Measurements from ENCODE around the gene SAMD4A.

SAMD4A gene

DNA sequence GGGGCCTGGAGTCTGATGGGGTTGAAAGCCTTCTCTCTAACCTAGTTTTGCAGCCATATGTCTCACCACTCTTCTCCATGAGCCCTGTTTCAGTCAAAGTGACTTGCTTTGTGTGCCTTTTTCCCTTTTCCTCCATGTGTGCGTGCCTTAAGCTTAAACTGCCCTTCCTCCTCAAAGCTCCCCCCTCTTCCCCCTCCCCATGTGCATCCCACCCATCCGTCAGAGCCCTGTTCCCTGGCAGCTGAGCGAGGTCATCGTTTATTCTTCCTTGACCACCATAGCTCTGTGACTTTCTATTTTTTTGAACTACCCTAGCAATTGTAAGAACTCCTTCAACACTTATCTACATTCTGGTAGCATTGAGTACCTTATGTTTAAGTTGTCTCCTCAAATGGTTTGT is 24.9 kb downstream of the SAMD4A start:
- TF ChIP-seq, protein P1, sequence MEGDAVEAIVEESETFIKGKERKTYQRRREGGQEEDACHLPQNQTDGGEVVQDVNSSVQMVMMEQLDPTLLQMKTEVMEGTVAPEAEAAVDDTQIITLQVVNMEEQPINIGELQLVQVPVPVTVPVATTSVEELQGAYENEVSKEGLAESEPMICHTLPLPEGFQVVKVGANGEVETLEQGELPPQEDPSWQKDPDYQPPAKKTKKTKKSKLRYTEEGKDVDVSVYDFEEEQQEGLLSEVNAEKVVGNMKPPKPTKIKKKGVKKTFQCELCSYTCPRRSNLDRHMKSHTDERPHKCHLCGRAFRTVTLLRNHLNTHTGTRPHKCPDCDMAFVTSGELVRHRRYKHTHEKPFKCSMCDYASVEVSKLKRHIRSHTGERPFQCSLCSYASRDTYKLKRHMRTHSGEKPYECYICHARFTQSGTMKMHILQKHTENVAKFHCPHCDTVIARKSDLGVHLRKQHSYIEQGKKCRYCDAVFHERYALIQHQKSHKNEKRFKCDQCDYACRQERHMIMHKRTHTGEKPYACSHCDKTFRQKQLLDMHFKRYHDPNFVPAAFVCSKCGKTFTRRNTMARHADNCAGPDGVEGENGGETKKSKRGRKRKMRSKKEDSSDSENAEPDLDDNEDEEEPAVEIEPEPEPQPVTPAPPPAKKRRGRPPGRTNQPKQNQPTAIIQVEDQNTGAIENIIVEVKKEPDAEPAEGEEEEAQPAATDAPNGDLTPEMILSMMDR (IDR thresholded peaks at IDR 0.05; ENCODE audit: low read depth, low read length) = no peak
- H3K4me3 ChIP-seq (ENCODE audit: low read depth, low read length) = no peak overlapping the region
- H3K9me3 ChIP-seq = no peaks in the 10 kb centered on the region
- H3K27me3 ChIP-seq = peaks cover 11% of the 10 kb centered on the region
- H3K36me3 ChIP-seq = no peaks in the 10 kb centered on the region
- no peak for DNase-seq
- no peaks in the 10 kb centered on the region for H3K4me1 ChIP-seq

DNA sequence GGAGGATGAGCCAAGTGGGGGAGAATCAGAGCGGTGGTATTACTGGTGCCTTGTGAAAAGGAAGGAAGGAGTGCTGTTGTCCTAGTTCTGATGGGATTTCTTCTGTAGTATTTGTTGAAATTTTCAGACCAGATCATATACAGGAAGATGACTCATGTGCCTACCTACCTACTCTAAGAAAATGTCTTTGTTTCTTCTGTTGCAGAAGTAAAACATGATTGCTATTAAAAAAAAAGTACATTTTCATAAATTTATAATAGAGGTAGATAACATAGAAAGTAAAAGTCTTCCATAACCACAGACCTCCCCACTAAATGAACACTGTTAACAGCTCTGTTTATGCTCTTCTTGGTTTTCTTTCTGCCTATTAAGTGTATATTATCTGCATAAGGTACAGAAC is 26.9 kb downstream of the SAMD4A start:
- Histone ChIP-seq H3K36me3 (no peaks in the 10 kb centered on the region), H3K4me3 (ENCODE audit: low read depth, low read length) (no peak overlapping the region)

DNA sequence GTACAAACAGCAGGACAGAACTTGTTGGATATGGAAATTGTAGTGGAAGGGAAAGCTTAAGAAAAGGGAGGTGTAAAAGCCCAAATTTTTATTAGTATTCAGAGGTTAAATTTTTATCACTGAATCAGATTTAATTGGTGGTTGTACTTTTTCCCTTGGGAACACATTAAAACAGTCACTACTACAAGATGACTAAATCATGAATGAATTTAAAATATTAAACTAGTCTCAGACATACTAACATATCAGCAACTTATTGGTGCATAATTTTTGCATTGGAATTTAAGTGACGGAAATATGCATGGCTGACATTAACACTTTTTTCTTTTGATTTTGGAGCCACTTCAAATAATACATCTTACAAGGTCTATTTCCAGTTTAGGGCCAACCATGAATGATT is 27.6 kb downstream of the SAMD4A start:
- no peak for DNase-seq
- TF ChIP-seq, protein P1 (IDR thresholded peaks at IDR 0.05; ENCODE audit: low read depth, low read length) = no peak
- H3K27me3 ChIP-seq = peaks cover 11% of the 10 kb centered on the region

More for the DNA sequence above, 26.9 kb downstream of the SAMD4A start:
- Histone ChIP-seq H3K9me3 (no peaks in the 10 kb centered on the region), H3K27me3 (peaks cover 11% of the 10 kb centered on the region), H3K4me1 (no peaks in the 10 kb centered on the region)
- TF ChIP-seq, protein P1 (IDR thresholded peaks at IDR 0.05; ENCODE audit: low read depth, low read length) = no peak
- DNase-seq = no peak

DNA sequence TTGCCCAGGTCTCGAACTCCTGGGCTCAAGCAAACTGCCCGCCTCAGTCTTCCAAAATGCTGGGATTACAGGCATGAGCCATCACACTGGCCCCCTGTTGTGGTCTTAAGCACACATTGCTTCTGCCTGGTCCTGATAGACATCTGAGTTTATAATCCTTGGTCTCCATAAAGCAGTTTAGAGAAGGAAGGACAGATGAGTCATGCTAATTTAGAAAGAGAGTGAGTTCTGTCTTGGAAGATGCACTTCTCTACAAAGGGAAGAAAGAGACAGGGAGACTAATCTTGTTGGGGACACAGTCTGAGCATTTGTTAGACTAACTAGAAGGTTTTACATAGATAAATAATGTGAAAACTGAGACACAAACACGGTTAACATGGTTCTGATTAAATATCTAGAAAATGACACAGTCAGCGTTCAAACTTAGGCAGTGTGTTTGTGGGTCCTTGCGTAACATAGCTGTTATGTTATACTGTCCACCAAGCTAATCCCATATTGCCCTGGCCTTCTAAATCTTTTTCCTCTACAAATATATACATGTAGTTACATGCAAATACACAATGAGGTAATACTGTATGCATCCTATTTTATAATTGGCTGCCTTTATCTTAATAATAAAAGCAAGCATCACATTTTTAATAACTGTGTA is 31.0 kb downstream of the SAMD4A start:
- peaks cover 15% of the 10 kb centered on the region for H3K27me3 ChIP-seq
- no peaks in the 10 kb centered on the region for H3K9me3 ChIP-seq
- no peak for DNase-seq
- no peaks in the 10 kb centered on the region for H3K36me3 ChIP-seq
- no peak overlapping the region for H3K4me3 ChIP-seq (ENCODE audit: low read depth, low read length)
- TF ChIP-seq, protein P1 (IDR thresholded peaks at IDR 0.05; ENCODE audit: low read depth, low read length) = no peak
- no peaks in the 10 kb centered on the region for H3K4me1 ChIP-seq

More for the DNA sequence above, 27.6 kb downstream of the SAMD4A start:
- H3K4me3 ChIP-seq (ENCODE audit: low read depth, low read length) = no peak overlapping the region
- no peaks in the 10 kb centered on the region for H3K36me3 ChIP-seq
- no peaks in the 10 kb centered on the region for H3K4me1 ChIP-seq
- H3K9me3 ChIP-seq = no peaks in the 10 kb centered on the region

DNA sequence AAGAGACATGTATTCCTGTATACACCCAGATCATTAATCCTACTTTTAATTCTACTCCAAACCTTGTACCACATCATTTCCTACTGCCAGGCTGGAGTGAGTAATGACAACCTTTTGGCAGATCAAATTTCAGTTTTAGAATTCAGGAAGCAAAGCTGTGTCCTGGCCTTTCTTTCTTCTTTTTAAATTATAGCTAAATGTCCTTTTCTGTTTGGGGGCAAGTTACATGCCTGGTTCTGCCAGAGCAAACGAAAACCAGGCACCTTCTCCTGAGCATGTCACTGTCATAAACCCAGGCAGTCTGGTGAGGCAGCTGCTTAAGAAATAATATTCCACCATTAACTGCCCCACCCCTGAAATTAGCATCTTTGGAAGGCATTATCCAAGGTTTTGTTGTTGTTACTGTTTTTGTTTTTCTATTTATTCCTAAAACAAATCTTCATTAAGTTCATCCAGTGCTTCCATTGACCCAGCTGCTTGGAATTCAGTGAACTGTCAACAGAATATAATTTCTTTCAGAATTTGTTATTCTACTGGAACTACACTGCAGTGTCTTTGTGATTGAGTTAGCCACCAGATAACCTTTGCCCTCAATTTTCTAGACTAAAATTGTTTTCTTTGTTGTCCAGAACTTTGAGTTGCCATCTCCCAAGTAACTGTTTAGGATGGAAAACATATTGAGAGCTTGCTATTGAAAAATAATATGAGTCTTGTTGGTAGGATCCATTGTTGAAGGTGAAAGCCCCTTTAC is 33.2 kb downstream of the SAMD4A start:
- TF ChIP-seq, protein P1 (IDR thresholded peaks at IDR 0.05; ENCODE audit: low read depth, low read length) = no peak
- no peaks in the 10 kb centered on the region for H3K4me1 ChIP-seq
- H3K27me3 ChIP-seq = peaks cover 15% of the 10 kb centered on the region
- no peak overlapping the region for H3K4me3 ChIP-seq (ENCODE audit: low read depth, low read length)
- no peaks in the 10 kb centered on the region for H3K36me3 ChIP-seq
- H3K9me3 ChIP-seq = no peaks in the 10 kb centered on the region
- no peak for DNase-seq

DNA sequence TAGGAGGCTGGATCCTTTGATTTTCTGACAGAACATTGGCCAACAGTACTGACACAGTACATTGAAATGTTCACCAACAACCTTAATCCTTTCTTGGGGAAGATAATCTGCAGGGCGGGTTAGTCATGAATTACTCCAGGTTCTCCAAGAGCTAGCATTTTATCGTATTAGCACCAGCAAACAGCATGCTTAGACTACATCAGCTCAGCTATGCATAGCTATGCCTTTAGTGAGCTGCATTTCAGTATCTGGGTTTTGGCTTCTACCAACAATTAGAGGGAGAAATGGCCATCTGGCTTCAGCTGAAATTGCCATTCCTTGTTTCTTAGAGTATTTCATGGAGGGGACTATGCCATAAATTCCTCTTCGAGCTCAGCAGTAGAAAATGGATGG is 33.8 kb downstream of the SAMD4A start:
- H3K4me1 ChIP-seq = no peaks in the 10 kb centered on the region
- DNase-seq = no peak
- peaks cover 15% of the 10 kb centered on the region for H3K27me3 ChIP-seq
- H3K36me3 ChIP-seq = no peaks in the 10 kb centered on the region
- no peaks in the 10 kb centered on the region for H3K9me3 ChIP-seq
- TF ChIP-seq, protein P1 (IDR thresholded peaks at IDR 0.05; ENCODE audit: low read depth, low read length) = no peak
- no peak overlapping the region for H3K4me3 ChIP-seq (ENCODE audit: low read depth, low read length)
